NCI-H748 (cell line): ENCODE measurements around the gene KLLN.
"Not testable (repeated sequence)": the region's sequence is repeated elsewhere in the genome, so short reads cannot be mapped to it uniquely, and the experiment has no call there.

Source experiments
- DNase-seq: peaks from one replicate; lab custom pipeline; 2025; ENCODE audit not compliant: unreplicated experiment; lab: John Stamatoyannopoulos, UW

KLLN gene

GRCh38 chr10:87863053-87863943 lies at the start of gene KLLN, which contains the start of gene PTEN:
Gene KLLN, minus strand, starts transcription at chr10:87863533. Its CDS starts 1,046 bp downstream, at chr10:87862487.
Gene PTEN, plus strand, starts transcription at chr10:87863625. Its CDS starts 845 bp downstream, at chr10:87864470.
- peak; percentile 92 for DNase-seq

GRCh38 chr10:87903396-87903795 lies 40.1 kb upstream of the KLLN start:
- not testable (repeated sequence) for DNase-seq

GRCh38 chr10:87897957-87898356 lies 34.6 kb upstream of the KLLN start:
- not testable (repeated sequence) for DNase-seq

GRCh38 chr10:87896216-87896615 lies 32.9 kb upstream of the KLLN start:
- peak; percentile 31 for DNase-seq

GRCh38 chr10:87895430-87895829 lies 32.1 kb upstream of the KLLN start:
- DNase-seq = no peak

- DNase-seq = no peak
These were observed 24.4 kb upstream of the KLLN start for GRCh38 chr10:87887548-87888289.

- no peak for DNase-seq
These were observed 23.8 kb upstream of the KLLN start for GRCh38 chr10:87887146-87887545.

- DNase-seq = no peak
These were observed 23.3 kb upstream of the KLLN start for GRCh38 chr10:87886635-87887034.

- DNase-seq = no peak
These were observed 19.4 kb upstream of the KLLN start for GRCh38 chr10:87882555-87883294.

GRCh38 chr10:87881373-87882059 lies 18.2 kb upstream of the KLLN start:
- not testable (repeated sequence) for DNase-seq

GRCh38 chr10:87880336-87880735 lies 17.0 kb upstream of the KLLN start:
- DNase-seq = no peak

GRCh38 chr10:87878664-87879459 lies 15.5 kb upstream of the KLLN start:
- no peak for DNase-seq

GRCh38 chr10:87875929-87876571 lies 12.7 kb upstream of the KLLN start:
- DNase-seq = no peak

GRCh38 chr10:87873656-87874055 lies 10.3 kb upstream of the KLLN start:
- no peak for DNase-seq

GRCh38 chr10:87872828-87873227 lies 9.5 kb upstream of the KLLN start:
- no peak for DNase-seq

GRCh38 chr10:87869773-87870551 lies 6.6 kb upstream of the KLLN start:
- no peak for DNase-seq

GRCh38 chr10:87869139-87869538 lies 5.8 kb upstream of the KLLN start:
- DNase-seq = not testable (repeated sequence)

- no peak for DNase-seq
These were observed 4.9 kb upstream of the KLLN start for GRCh38 chr10:87868277-87868676.

GRCh38 chr10:87867453-87867852 lies 4.1 kb upstream of the KLLN start:
- no peak for DNase-seq
